ENCODE measurements around the gene TNK1.

GRCh38 chr17:7429722-7430121 lies 48.8 kb downstream of the TNK1 start:
- TF ChIP-seq CTCF (conservative IDR thresholded peaks at IDR 0.05 in 1 of 2, IDR thresholded peaks at IDR 0.05 in 1 of 2; ENCODE audit: extremely low read depth in 1 of 2, insufficient read depth in 1 of 2, low read depth in 1 of 2, low read length in 2 of 2) = no peak
- no peak for TF ChIP-seq EZH2 (IDR thresholded peaks at IDR 0.05; ENCODE audit: borderline replicate concordance, low read length)

All from mammary epithelial cell (primary cell).